Liver (tissue), 3 donors: ENCODE results near the gene MDN1.

Source experiments
- SP1 ChIP-seq: IDR thresholded peaks from 2 replicates; pipeline ENCODE4 v1.6.1; 2018; ENCODE audit warnings: antibody characterized with exemption, mild to moderate bottlenecking
- TF ChIP-seq, protein P1 (sequence below): fragments of 150-350 bp; IDR thresholded peaks from 2 replicates; pipeline ENCODE4 v1.5.1; 2017; ENCODE audit warnings: improper control_type of control experiment, low read depth, low read length; ENCODE audit not compliant: missing input control
- donor health status: healthy.
- donor health status: healthy.

GRCh38 chr6:89669002-89669401 lies 150.6 kb downstream of the MDN1 start:
- TF ChIP-seq, protein P1, sequence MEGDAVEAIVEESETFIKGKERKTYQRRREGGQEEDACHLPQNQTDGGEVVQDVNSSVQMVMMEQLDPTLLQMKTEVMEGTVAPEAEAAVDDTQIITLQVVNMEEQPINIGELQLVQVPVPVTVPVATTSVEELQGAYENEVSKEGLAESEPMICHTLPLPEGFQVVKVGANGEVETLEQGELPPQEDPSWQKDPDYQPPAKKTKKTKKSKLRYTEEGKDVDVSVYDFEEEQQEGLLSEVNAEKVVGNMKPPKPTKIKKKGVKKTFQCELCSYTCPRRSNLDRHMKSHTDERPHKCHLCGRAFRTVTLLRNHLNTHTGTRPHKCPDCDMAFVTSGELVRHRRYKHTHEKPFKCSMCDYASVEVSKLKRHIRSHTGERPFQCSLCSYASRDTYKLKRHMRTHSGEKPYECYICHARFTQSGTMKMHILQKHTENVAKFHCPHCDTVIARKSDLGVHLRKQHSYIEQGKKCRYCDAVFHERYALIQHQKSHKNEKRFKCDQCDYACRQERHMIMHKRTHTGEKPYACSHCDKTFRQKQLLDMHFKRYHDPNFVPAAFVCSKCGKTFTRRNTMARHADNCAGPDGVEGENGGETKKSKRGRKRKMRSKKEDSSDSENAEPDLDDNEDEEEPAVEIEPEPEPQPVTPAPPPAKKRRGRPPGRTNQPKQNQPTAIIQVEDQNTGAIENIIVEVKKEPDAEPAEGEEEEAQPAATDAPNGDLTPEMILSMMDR: no peak
- no peak for TF ChIP-seq SP1
